ENCODE data around the gene ZRANB2. TPM values are rescaled to one million over a fixed set of nuclear protein-coding genes. Genes with fewer than 3 reads are reported as not detected.

ZRANB2 gene
- total and polyA plus RNA-seq, 7 donors: 18.5 to 119 (median 63.4) TPM

DNA sequence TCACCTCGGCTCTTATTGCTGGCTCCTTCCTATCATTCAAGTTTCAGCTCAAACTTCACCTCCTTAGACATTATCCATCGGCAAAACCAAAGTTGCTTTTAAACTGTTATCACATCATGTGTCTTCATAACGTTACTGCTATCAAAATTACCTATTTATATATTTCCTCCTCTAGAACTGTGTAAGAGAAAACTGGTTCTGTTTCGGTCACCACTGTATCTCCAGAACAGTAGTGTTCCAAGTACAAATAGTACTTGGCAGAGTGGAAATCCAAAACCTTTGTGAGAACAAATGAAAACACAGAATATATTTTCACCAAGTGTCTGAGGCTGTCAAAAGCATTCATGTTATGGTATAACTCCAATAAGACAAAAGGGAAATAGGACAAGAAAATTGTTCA is 9.1 kb downstream of the ZRANB2 start:
- H3K4me3 ChIP-seq: no peak overlapping the region
- DNase-seq: no peak
- no peaks in the 10 kb centered on the region for H3K4me1 ChIP-seq
- TF ChIP-seq, protein P1, sequence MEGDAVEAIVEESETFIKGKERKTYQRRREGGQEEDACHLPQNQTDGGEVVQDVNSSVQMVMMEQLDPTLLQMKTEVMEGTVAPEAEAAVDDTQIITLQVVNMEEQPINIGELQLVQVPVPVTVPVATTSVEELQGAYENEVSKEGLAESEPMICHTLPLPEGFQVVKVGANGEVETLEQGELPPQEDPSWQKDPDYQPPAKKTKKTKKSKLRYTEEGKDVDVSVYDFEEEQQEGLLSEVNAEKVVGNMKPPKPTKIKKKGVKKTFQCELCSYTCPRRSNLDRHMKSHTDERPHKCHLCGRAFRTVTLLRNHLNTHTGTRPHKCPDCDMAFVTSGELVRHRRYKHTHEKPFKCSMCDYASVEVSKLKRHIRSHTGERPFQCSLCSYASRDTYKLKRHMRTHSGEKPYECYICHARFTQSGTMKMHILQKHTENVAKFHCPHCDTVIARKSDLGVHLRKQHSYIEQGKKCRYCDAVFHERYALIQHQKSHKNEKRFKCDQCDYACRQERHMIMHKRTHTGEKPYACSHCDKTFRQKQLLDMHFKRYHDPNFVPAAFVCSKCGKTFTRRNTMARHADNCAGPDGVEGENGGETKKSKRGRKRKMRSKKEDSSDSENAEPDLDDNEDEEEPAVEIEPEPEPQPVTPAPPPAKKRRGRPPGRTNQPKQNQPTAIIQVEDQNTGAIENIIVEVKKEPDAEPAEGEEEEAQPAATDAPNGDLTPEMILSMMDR (IDR thresholded peaks at IDR 0.05): no peak
- TF ChIP-seq POLR2A (IDR thresholded peaks at IDR 0.05): no peak
- TF ChIP-seq EP300 (IDR thresholded peaks at IDR 0.05): no peak
- no peak for TF ChIP-seq POLR2AphosphoS5 (IDR thresholded peaks at IDR 0.05)
- H3K36me3 ChIP-seq: peaks cover 21 to 99% (median 59%) of the 10 kb centered on the region in 4 donors
- no peak overlapping the region for H3K27ac ChIP-seq
- no peaks in the 10 kb centered on the region for H3K27me3 ChIP-seq
- WGBS, 2 donors: 85 to 91% methylated on average over 4 of the region's 4 CpGs
- H3K9me3 ChIP-seq: no peaks in the 10 kb centered on the region
- intact Hi-C loops (cut with DNase I): loop anchor here (10.0 kb wide), 1 partner anchor 827 kb away; no protein-coding TSS in a partner anchor

DNA sequence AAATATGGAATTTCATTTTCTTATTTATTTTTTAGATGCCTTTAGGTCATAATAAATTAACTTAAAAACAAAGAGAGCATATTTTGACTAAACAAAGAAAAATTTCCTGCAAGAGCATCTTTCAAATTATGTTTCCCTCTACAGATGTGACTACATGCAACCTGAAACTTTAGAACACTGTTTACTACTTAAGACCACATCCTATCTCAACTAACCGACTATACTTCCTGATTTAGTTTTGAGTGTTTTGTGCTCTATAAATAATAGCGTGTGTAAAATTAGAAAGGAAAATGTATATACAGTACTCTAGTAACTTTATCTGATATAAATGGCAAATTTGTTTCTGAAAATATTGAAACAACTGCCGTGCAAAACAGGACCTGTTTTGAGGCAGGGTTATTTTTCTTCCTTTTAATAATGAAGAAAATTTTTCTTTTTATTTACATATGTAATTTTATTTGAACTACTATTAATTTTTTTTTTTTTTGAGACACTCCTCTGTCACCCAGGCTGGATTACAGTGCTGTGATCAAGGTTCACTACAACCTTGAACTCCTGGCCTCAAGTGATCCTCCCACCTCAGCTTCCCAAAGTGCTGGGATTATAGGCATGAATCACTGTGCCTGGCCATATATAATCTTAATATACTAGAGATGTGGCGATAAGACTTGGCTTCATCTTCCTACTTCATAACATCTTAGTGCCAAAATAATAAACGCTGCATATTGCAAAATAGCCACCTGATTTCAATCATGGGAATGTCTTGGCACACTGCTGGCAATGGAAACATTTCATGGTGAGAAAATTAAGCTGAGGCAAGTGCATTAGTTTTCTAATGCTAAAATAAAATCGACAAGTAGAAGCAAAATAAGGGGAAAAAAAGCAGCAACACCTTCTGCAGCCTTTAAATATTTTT is 12.3 kb downstream of the ZRANB2 start:
- WGBS, 2 donors: 69 to 72% methylated on average over 6 of the region's 6 CpGs
- H3K4me3 ChIP-seq: no peak overlapping the region
- intact Hi-C loops (cut with DNase I): no loop called here
- H3K9me3 ChIP-seq: no peaks in the 10 kb centered on the region
- DNase-seq: no peak
- no peaks in the 10 kb centered on the region for H3K4me1 ChIP-seq
- peaks cover 28 to 99% (median 51%) of the 10 kb centered on the region in 4 donors for H3K36me3 ChIP-seq
- H3K27ac ChIP-seq: no peak overlapping the region
- H3K27me3 ChIP-seq: no peaks in the 10 kb centered on the region
- TF ChIP-seq, protein P1 (IDR thresholded peaks at IDR 0.05): no peak
- no peak for TF ChIP-seq POLR2AphosphoS5 (IDR thresholded peaks at IDR 0.05)
- TF ChIP-seq EP300 (IDR thresholded peaks at IDR 0.05): no peak
- TF ChIP-seq POLR2A (IDR thresholded peaks at IDR 0.05): no peak

DNA sequence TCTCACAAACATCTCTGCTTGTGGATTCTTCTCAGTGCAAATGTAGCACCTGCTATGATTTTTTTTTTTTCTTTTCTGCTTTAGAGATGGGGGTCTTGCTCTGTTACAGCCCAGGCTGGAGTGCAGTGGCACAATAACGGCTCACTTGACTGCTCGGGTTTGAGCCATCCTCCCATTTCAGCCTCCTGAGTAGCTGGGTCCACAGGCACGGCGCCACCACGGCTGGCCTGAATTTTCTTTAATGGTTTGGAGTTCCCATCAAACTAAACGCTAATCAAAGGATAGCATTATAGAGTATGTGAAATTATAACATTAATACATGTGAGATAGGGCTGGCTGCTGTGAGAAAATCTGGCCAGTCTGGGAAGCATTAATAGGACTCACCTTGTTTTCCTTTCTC is 26.0 kb downstream of the ZRANB2 start:
- no peak for TF ChIP-seq EP300 (IDR thresholded peaks at IDR 0.05)
- TF ChIP-seq, protein P1 (IDR thresholded peaks at IDR 0.05): no peak
- TF ChIP-seq POLR2A (IDR thresholded peaks at IDR 0.05): no peak
- TF ChIP-seq POLR2AphosphoS5 (IDR thresholded peaks at IDR 0.05): no peak
- H3K4me1 ChIP-seq: no peaks in the 10 kb centered on the region
- intact Hi-C loops (cut with DNase I): loop anchor here (5.0 kb wide), 1 partner anchor 617 kb away; no protein-coding TSS in a partner anchor
- no peak overlapping the region for H3K27ac ChIP-seq
- H3K36me3 ChIP-seq: peaks cover 0 to 20% (median 0%) of the 10 kb centered on the region in 4 donors
- H3K4me3 ChIP-seq: no peak overlapping the region
- 55 to 85% methylated on average over 6 of the region's 6 CpGs for WGBS, 2 donors
- no peaks in the 10 kb centered on the region for H3K27me3 ChIP-seq
- no peaks in the 10 kb centered on the region for H3K9me3 ChIP-seq
- DNase-seq: no peak

DNA sequence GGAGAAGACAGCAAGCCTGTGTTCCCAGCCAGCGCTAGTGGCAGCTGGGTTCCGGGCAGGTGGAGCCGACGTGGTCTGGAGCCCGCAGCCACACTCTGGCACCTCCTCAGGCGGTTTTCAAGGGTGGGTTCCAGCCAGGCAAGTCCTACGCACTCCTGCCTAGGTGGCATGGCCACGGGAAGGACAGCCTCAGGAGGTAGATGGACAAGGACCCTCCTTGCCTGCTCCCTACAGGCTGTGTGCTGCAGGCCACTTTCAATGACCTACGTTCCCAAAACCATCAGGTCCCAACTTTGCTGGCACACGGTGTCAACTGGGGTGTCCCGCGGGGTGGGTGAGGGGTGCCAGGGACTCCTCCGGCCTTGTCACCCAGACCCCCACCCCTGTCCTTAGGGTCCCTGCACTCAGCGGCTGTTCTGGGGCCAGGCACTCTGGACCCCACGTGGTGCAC is 26.5 kb downstream of the ZRANB2 start:
- TF ChIP-seq, protein P1 (IDR thresholded peaks at IDR 0.05): no peak
- peak in 2 of 4 donors; percentile 8 to 45 for TF ChIP-seq POLR2AphosphoS5 (IDR thresholded peaks at IDR 0.05)
- no peak for TF ChIP-seq POLR2A (IDR thresholded peaks at IDR 0.05)
- no peak for TF ChIP-seq EP300 (IDR thresholded peaks at IDR 0.05)

More for the DNA sequence above, 26.5 kb downstream of the ZRANB2 start:
- Histone ChIP-seq H3K4me3 (no peak overlapping the region), H3K9me3 (no peaks in the 10 kb centered on the region), H3K27ac (no peak overlapping the region), H3K4me1 (no peaks in the 10 kb centered on the region), H3K36me3 (peaks cover 0 to 16% (median 0%) of the 10 kb centered on the region in 4 donors), H3K27me3 (no peaks in the 10 kb centered on the region)
- intact Hi-C loops (cut with DNase I): loop anchor here (5.0 kb wide), 1 partner anchor 617 kb away; no protein-coding TSS in a partner anchor
- no peak for DNase-seq
- 68 to 81% methylated on average over 15 of the region's 15 CpGs for WGBS, 2 donors

All from sigmoid colon (tissue), 7 donors.